COR-L47 (cell line): Measurements from ENCODE around the gene RBFOX1.
A peak's percentile ranks its signal among the peaks of the same experiment; 100 is the strongest.

ENCODE experiments used
- DNase-seq: peaks from one replicate; lab custom pipeline; 2025; lab: John Stamatoyannopoulos, UW

Gene RBFOX1

DNA sequence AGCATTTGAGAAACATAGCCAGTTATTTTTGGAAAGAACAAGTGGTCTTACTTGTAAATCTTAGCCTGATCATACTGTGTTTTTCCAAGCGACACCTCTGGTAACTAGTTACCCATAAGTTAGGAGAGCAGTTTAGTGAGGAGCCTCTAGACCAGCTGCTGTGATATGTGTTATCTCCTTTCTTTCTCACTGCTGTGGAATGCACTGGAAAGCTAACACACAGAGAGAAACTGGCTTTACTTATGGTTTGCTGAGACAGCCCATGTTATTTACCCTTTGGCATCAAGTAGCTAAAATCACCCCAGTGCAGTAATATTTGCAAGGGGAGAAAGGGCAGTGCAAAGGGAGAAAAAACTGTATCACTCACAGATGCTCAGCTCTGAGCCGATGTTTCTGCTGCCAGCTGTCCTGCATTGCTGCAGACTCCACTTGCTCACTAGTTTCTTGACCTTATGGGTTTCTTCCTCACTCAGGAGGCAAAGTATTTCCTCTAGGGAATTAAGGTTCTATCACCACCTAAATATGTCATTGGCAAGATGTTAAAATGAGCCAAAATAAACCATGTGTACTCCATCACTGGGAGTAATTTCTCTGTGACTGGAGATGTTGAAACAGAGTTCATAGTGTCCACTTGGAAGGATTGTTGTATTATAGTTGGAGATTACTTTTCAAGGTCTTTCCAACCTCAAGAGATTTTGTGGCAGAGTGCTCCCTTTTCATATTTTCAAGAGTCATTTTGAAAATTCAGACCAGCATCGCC is 2.3 kb downstream of the RBFOX1 start:
- no peak for DNase-seq

DNA sequence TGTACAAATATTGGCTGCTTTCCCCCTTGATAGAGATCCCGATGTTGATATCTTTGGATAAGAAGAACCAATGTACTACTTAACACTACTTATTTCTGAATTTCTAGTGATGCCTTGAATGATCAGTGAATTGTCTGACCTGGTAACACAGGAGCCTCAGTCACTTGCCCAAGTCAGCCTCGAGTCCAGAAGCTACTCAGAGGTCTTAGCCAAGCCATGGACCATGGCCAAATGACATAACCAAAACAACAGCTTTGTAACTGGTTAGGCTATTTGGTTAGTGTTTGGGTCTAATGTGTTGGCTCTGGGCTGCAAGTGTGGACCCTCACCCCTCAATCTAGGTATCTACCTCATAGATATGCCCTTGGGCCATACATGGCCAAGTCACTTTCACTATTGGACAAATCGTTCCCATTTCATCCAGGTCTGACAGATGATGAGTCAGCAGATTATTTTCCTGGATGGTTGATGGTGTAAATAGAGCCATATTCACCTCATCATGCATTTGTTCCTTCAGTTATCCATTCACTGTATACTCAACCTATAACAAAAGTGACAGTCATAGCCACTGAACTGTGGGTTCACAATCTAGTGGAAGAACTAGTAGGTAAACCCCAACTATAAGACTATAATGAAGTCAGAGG is 3.5 kb downstream of the RBFOX1 start:
- no peak for DNase-seq

DNA sequence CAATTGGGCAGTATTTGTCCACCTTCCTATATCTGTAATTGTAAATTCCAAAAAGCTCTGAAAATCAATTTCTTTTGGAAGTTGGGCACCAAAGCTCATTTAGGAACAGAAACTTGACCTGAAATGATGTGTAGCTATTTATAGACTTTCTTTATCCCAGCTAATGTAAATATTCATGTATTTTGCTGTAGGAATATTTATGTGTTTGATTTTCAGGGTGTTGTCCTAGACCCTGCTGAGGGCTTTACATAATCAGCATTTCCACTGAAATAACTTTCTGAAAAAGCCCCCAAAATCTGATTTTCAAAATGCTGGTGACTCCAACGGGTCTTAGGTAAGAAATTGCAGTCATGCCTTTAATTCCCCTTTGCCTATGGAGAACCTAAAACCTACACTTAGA is 4.1 kb downstream of the RBFOX1 start:
- no peak for DNase-seq

DNA sequence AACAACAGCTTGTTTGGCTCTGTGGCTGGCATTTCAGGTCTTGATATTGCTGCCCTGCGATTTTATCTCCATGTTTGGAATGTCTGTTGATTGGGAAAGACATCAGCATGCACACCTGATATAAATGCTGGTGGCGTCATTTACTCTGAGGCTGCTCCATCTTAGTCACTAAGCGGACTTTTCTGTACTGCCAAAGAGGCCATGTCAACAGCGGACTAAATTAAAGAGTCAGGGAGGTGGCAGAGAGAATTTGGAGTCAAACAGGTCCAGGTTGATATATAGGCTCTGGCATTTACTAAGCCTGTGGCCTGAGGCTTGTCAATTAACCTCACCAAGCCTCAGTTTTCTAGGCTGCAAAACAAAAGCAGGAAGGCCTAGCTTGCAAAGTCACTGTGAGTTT is 6.2 kb downstream of the RBFOX1 start:
- DNase-seq: no peak

DNA sequence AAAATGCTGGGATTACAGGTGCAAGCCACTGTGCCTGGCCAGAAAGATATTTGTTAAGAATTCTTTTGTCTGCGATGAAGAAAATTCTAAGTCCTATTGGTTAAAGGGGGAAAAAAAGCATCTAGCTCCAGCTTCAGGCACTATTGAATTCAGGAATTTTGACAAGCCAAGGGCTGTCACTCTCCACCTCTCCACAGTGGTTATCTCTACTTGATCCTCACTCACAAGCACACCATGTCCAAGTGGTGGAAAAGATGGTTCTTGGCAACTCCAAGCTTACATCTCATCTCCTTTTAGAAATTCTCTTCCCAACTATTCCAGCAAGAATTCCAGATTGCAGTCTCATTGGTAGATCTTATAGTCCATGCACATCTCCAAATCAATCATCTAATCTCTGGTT is 7.1 kb downstream of the RBFOX1 start:
- no peak for DNase-seq

DNA sequence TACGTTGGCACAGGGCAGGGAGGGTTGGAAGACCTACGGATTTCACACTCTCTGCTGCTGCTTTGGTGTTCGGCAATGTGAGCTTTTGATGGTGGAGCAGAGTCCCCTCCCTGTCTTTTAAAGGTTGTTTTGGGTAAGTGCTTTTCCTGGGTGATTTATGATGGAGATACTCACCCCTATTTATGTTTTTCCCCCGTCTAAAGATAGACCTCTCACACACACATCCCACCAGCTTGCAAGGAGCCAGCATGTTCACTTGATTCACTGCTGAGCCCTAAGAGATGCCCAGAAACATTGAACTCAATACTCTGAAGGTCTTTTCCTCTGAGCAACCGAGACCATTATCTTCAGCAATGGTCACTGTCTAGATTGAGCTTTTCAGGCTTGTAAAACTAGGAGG is 8.3 kb downstream of the RBFOX1 start:
- DNase-seq: no peak

DNA sequence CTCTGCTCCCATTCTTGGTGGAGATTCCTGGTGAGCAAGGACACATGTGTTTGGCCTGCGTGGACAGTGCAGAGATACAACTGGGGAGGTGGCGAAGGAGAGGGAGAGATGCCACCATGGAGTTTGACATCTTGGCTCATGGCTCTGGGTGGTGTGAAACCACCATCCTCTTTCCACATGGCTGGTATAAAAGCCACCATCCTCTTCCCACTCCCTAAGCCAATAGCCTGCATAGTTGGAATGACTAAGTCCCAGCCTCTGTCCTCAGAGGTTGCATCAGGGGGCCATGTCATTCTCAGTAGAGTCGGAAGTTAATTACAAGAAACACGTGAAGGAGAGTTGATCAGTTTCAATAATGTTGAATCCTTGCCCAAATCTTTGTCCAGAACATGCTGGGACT is 10.0 kb downstream of the RBFOX1 start:
- no peak for DNase-seq

DNA sequence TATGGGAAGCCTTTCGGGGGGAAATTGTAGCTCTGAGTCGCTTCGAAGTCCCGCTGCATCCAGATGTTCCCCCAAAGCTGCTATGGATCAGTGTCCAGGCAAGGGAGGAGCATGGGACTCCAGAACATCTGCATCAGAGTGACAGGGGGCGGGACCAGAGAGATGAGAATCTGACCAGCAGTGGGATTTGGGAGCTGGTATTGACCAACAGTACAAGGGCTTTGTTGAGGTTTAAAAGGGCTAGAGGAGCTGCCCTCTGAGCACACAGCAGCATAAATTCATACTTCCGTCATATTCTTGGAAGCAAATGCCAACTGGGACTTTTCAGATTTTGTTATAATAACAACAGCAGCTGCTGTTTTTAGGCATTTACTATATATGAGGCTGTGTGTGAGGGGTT is 10.6 kb downstream of the RBFOX1 start:
- no peak for DNase-seq

DNA sequence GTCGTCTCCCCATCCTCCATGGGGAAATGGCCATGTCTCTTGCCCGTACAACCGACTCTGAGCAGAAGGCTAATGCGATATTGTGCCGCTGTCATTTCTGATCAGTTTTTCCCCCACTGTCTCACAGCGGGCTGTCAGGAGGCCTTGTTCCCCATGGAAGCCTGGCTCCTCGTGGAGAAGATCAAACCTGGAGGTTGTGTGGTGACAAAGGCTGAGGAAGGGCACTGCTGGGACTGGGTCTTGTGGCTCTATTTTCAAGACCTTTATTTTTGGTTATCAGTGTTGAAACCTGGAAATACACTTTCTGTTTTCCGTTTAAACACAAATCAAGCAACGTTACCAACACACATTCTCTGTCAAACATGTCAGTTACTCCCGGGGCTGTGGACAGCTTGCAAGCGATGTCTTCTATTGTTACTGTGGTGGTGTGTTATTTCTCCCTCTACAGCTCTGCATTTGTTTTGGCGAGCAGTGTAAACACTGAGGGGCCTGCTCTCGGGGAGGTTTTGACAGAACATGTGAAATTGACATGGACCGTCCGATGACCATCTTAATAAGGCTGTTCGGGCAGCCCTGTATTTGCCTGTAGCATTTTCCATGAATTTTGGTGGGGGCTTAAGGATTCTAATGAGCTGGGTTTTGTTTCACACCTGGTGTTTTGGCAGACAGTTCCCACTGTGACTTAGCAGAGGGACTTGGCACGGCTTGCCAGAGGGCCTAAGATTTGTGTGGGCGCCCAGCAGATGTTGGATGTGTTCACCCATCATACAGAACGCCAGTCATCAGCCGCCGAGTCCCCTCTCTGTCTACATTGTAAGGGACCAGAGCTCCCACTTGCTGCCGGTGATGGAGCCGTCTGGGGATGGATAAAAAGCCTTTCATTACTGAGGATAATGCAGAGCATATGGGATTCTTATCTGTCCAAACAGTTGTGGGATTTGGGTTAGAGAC is 12.5 kb downstream of the RBFOX1 start:
- DNase-seq: peak; percentile 88

DNA sequence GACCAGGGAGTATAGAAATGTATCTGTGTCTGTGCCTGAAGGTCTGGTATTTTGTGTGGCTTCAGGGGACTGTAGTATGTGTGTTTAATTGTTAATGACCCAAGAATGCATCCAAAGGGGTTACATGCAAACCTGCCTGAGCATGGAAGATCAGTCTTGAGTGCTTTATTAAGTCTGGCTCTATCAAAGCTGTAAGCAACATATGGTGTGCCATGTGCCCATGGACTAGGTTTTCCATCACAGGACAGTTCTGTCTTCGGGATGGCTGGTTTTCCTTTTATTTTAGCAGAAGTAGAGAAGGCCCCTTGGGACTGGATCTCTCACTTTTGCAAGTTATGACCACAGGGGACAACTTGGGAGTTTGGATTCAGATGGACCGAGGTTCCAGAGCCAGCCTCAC is 18.2 kb downstream of the RBFOX1 start:
- no peak for DNase-seq

DNA sequence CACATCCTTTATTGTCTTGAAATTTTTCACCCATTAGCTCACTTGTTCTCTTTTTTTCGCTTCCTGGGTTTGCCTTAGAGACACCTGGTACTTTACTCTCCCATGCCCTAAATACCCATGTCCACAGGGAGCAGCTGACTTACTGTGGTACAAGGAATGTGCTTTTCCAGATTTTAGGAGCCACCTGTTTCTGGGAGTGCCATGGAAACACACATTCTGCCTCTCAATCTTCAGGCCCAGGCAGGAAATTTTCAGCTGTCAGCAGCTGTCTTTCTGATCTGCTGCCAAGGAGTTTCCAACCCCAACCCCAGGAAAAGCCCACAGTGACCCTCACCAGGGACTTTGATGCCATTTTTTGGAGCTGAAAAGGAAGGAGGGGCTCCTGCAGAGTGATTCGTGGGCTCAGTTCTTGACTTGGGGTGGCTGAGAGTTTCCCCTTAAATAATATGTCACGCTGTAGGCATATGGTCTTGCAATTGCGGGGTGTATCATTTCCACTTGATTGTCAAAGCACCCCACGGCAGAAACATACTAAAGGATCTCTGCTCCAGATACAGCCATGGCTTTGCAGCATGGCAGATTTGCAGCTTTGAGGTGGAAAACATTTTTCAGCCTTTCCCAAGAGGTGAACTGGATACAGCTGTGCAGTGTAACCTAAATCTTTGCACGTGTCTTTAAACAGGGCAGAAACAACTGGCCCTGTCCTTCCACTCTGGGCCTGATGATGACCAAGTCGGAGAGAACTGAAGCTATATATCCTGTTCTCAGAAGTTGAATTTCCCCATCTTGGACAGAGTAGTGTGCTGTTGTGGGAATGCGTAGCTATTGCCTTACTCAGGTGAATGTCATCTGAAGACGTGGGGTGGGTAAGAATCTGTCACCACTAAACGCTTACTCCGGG is 19.2 kb downstream of the RBFOX1 start:
- DNase-seq: peak; percentile 50

DNA sequence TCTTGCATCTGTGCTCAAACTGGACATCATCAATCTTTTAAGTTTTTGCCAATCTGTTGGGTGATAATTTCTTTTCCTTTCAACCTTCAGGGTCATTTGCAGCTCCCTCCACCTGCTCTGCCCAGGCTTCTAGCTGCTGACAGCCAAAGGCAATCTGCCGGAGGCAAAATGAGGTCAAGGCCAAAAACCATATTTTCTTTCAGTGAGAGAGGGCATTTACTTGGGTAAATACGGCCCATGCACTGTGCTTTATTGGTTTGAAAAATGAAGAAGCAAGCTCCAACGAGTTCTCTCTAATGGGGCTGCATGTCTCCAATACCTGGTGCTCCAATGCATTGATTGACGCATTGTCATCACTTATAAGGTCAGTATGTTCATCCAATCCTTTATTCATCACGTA is 23.1 kb downstream of the RBFOX1 start:
- no peak for DNase-seq

DNA sequence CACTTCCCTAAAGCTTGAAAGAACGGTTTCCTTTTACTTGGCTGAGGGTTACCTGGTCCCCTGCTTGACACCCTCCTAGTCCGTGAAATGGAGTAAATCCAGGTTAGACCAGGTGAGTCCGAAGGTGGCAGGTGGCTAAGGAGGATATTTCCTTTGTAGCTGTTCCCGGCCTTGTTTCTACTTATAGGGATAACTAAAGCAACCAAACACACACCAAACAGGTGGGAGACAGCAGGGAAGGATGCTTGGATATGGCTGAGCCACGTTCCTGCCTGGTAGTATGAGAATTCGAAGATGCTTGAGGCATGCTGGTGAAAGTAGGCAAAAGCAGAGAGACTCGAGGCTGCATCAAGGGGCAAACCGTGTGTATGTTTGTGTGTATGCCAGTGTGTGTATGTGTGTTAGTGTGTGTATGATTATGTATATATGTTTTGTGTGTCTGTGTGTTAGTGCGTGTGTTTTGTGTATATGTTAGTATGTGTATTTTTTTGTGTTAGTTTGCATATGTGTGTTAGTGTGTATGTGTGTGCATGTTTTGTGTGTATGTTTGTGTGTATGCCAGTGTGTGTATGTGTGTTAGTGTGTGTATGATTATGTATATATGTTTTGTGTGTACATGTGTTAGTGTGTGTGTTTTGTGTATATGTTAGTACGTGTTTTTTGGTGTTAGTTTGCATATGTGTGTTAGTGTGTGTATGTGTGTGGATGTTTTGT is 28.9 kb downstream of the RBFOX1 start:
- no peak for DNase-seq

DNA sequence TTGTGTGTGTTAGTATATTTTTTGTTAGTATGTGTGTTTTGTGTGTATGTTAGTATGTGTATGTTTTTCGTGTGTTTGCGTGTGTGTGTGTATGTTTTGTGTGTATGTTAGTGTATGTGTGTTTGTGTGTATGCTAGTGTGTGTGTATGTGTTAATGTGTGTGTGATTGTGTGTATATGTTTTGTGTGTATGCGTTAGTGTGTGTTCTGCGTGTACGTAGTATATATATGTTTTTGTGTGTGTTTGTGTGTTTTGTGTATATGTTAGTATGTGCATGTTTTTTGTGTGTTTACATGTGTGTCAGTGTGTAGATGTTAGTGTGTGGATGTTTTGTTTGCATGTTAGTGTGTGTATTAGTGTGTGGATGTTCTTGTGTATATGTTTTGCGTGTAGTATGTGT is 29.6 kb downstream of the RBFOX1 start:
- DNase-seq: no peak

DNA sequence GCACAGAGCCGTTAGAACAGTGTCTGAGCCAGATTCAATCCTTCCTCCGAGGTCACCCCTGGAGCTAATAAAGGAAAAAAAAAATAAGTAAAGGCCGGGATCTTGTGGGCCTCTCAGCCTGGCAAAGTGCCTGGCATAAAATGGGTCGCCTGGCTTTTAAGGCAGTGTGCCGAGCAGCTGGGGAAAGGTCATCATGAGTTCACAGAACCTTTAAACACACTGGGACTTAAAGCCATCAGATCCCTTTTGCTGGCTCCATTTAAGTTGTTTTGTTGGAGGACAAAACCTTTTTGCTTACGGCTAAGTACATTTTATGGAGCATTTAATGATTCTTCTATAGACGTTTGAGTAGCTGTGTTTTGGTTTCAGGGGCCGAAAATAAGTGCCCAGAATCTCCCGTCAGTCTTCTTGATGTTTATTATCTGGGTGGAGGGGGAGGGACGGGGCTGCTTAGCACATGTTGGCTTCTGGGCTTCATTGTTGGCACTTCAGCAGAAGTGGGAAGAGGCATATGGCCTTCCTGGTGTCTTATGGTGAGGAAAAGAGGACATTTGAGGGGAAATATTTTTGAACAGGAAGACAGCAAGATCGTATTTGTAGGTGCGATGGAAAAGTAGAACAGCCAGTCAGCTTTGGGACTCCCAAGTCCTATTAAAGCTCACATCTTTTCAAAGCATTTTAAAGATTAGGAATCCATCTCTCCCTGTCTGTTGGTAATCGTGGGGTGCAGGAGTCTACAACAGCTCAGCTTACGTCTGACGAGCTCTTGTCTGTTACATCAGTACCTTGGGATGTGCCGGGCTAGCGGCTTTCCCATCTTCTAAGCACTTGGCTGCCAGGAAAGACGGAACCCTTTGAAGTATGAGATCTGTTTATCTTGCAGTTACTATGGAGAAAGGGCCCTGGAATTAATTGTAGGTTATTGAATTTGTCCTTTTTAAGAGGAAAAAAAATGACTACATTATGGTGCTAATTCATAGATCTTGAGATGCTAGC is 31.1 kb downstream of the RBFOX1 start:
- peak; percentile 46 for DNase-seq

DNA sequence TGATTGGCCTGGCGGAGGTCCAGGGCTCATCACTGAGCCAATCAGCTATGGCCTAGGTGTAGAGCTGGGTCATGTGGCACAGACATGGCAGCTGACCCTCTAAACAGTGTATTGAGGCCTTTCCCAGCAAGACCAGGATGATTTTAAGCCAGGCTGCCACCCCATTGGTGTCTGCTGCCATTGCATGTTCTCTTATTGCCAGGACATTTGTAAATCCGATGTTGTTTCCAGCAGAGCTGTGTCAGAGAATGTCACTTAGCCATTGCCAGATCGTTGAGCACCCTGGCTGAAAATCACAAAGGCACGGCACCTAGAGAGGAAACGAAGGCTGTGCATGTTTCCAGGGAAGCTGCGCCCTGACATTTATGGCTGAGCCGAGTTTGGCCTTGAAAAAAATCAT is 33.4 kb downstream of the RBFOX1 start:
- no peak for DNase-seq

DNA sequence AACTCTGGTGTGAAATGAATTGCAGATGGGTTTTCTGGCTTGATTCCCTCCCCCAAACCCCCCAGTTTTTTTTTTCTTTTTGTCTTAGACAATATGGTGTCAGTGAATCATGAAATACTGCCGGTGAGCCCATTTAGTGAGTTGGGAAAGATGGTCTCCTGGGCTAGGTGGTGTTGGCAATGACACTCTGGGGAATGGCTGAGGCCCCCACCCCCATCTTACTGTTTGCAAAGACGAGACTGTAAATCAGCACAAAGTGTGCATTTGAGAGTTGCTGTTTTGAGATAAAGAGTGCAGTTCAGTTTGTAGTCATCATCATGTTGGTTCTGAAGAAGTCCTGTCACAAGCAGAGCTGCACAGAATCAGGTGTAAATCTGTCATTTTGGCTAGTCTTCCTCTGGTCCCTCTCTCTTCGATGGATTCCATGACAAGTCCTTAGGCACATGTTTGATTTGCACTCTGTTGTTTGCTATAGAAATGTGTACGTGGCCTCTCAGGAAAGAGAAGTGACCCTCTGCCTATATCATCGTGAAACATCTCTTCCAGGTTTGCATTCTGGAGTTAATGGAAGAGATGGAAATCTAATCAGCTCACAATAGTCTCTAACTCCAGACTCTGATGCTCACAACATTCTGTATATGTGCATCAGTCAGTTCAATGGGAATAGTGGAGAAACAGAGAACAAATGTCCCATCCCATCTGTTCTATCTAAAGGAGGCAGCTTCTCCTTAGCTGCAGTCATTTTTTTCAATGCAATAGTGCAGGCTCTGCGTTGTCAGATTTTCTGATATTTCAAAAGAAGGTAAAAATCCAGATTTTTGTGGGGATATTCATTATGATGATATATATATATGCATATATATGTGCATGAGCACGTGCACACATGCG is 34.6 kb downstream of the RBFOX1 start:
- no peak for DNase-seq

DNA sequence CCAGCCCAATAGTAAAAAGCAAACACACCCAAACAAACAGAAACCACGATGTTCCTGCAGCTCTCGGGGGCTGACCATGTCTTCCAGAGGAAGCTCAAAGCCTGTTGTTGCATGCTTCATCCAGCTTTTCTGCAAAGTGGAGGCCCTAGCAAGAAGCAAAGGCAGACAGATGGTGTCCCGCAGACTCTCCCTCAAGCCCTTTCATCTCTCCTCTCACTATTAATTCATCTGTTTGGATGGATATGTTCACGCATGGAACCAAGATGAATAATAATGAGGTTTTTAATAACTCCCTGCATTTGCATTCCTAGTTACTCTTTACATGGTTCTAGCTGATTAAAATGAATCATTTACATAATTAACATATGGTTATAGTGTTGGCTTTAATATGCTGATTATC is 36.6 kb downstream of the RBFOX1 start:
- DNase-seq: no peak

DNA sequence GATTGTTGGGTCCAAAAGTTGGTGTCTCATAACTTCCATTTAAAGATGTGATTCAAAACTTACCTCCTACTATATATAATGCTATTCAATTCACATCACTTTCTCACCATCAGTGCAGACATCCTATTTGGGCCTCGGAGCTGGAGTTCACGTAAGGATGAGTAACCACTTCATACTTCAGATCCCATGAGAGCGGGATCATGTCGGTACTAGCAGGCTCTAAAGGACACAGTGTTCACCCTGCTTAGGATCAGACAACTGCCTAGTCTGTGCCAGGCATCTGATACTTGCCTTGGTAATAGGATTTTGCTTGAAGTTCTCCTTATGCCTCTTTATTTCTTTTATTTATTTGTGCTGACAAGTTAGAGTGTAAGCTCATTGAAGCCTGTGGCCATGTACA is 39.5 kb downstream of the RBFOX1 start:
- DNase-seq: no peak
